ENCODE results near the gene FAM149A. TPM values are rescaled to one million over a fixed set of nuclear protein-coding genes. Genes with fewer than 3 reads are reported as not detected.

Gene FAM149A
- total RNA-seq, 1 donor from 2014 or later = 13.6 TPM

- Mint-ChIP-seq H3K9me3 (no peaks in the 10 kb centered on the region), H3K4me1 (peaks cover 12% of the 10 kb centered on the region), H3K4me3 (no peak overlapping the region), H3K27me3 (ENCODE audit: low read depth) (no peaks in the 10 kb centered on the region), H3K27ac (peak overlapping the region; percentile 22), H3K36me3 (no peaks in the 10 kb centered on the region)
- TF ChIP-seq CTCF (IDR thresholded peaks at IDR 0.05; ENCODE audit: unreplicated experiment) = no peak
- DNase-seq (ENCODE audit: low spot score in 2 of 2, unreplicated experiment in 2 of 2) = no peak
These were observed 98.9 kb downstream of the FAM149A start for GRCh38 chr4:186203406-186203805.

GRCh38 chr4:186204103-186204559 lies 99.6 kb downstream of the FAM149A start:
- Mint-ChIP-seq H3K36me3 (peaks cover 4% of the 10 kb centered on the region), H3K9me3 (peaks cover 6% of the 10 kb centered on the region), H3K27me3 (ENCODE audit: low read depth) (no peaks in the 10 kb centered on the region), H3K27ac (peak overlapping the region; percentile 22), H3K4me3 (no peak overlapping the region), H3K4me1 (peaks cover 12% of the 10 kb centered on the region)
- no peak for DNase-seq (ENCODE audit: low spot score in 2 of 2, unreplicated experiment in 2 of 2)
- TF ChIP-seq CTCF (IDR thresholded peaks at IDR 0.05; ENCODE audit: unreplicated experiment) = no peak

GRCh38 chr4:186204686-186205085 lies 100.2 kb downstream of the FAM149A start:
- no peaks in the 10 kb centered on the region for H3K27me3 Mint-ChIP-seq (ENCODE audit: low read depth)
- H3K9me3 Mint-ChIP-seq = peaks cover 10% of the 10 kb centered on the region
- H3K36me3 Mint-ChIP-seq = peaks cover 7% of the 10 kb centered on the region
- no peak for DNase-seq (ENCODE audit: low spot score in 2 of 2, unreplicated experiment in 2 of 2)
- peaks cover 12% of the 10 kb centered on the region for H3K4me1 Mint-ChIP-seq
- no peak overlapping the region for H3K27ac Mint-ChIP-seq
- no peak overlapping the region for H3K4me3 Mint-ChIP-seq
- TF ChIP-seq CTCF (IDR thresholded peaks at IDR 0.05; ENCODE audit: unreplicated experiment) = no peak

GRCh38 chr4:186205156-186205555 lies 100.7 kb downstream of the FAM149A start:
- H3K27ac Mint-ChIP-seq = no peak overlapping the region
- no peak for DNase-seq (ENCODE audit: low spot score in 2 of 2, unreplicated experiment in 2 of 2)
- H3K36me3 Mint-ChIP-seq = peaks cover 7% of the 10 kb centered on the region
- H3K4me1 Mint-ChIP-seq = peaks cover 12% of the 10 kb centered on the region
- no peak overlapping the region for H3K4me3 Mint-ChIP-seq
- no peak for TF ChIP-seq CTCF (IDR thresholded peaks at IDR 0.05; ENCODE audit: unreplicated experiment)
- H3K27me3 Mint-ChIP-seq (ENCODE audit: low read depth) = no peaks in the 10 kb centered on the region
- H3K9me3 Mint-ChIP-seq = peaks cover 13% of the 10 kb centered on the region

GRCh38 chr4:186216465-186217024 lies 112.0 kb downstream of the FAM149A start:
- H3K36me3 Mint-ChIP-seq = no peaks in the 10 kb centered on the region
- TF ChIP-seq CTCF (IDR thresholded peaks at IDR 0.05; ENCODE audit: unreplicated experiment) = no peak

More at GRCh38 chr4:186216465-186217024, 112.0 kb downstream of the FAM149A start:
- H3K4me1 Mint-ChIP-seq = peaks cover 17% of the 10 kb centered on the region
- H3K4me3 Mint-ChIP-seq = no peak overlapping the region
- peaks cover 6% of the 10 kb centered on the region for H3K9me3 Mint-ChIP-seq
- DNase-seq (ENCODE audit: low spot score in 2 of 2, unreplicated experiment in 2 of 2) = no peak
- no peak overlapping the region for H3K27ac Mint-ChIP-seq
- peaks cover 26% of the 10 kb centered on the region for H3K27me3 Mint-ChIP-seq (ENCODE audit: low read depth)
